ENCODE data around the gene MAK. TPM values are rescaled to one million over a fixed set of nuclear protein-coding genes. Genes with fewer than 3 reads are reported as not detected.
"Not testable (repeated sequence)": the region's sequence is repeated elsewhere in the genome, so short reads cannot be mapped to it uniquely, and the experiment has no call there.

The MAK gene
- total and polyA plus RNA-seq, 2 donors (not counting 1 experiment from before 2014, with no cell fraction given) = 0.04 TPM; not detected in 1

DNA sequence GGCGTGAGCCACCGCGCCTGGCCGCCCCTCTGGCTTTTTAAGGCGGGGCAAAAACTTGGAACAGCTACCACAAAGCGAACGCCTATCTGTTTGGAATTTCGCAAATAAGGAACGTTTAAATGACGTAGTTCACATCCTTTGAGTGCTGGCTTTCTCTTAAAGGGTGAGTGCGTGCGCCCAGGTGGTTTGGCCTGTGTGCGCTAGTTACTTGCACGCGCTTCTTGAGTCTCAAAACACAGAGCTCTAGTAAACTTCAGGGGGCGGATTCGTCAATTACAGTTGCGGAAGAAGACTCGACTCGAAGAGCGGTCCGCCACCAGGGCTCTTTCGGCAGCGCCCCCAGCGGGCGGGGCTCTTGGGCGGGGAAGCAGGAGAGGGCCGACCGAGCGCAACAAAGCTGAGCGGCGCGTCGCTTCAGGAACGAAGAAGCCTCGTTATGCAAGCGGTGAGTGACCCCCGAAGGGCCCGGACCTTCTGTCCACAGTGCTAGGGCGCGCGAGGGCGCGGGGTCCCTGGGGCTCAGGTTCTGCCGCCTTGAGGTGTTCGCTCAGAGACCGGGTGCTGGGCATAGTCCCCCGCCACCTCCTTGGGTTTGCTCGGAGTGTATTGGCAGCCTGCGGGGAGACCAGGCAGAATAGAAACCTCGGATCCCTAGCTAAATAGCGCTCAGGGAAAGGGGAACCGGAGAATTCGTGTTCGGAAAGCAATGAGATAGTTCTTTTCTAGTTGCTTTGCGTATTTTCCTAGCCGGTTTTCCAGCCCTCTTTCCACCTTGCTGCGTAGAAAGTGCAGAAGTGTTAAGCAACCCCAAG lies 48.6 kb upstream of the MAK start, which contains the start of gene SYCP2L:
TSS of gene SYCP2L (plus strand) at position 362 of the 812 bp plus-strand sequence. CDS start at position 437, 75 bp downstream.
- DNase-seq = peak; percentile 76
- H3K4me2 ChIP-seq (replicated peaks; ENCODE audit: low read depth, low read length, poor library complexity, severe bottlenecking) = peak within 1 kb of the TSS; percentile 77
- peaks cover 0 to 58% (median 53%) of the 10 kb centered on the region in 4 experiments for H3K27me3 ChIP-seq (replicated peaks in 1 of 4; ENCODE audit: control extremely low read depth in 1 of 4, control insufficient read depth in 3 of 4, insufficient read depth in 4 of 4, low read length in 3 of 4)
- H3K9me3 ChIP-seq (ENCODE audit: control extremely low read depth in 1 of 3, control insufficient read depth in 2 of 3, insufficient read depth in 1 of 3, low read length in 2 of 3) = peaks cover 0 to 44% (median 6%) of the 10 kb centered on the region in 3 donors
- ATAC-seq (ENCODE audit: low read depth) = no peak
- no peak within 1 kb of the TSS for H3K27ac ChIP-seq (ENCODE audit: low read length in 2 of 2)
- peaks cover 44 to 47% of the 10 kb centered on the region in 2 donors for H3K4me1 ChIP-seq (ENCODE audit: control insufficient read depth in 2 of 2, insufficient read depth in 2 of 2, low read length in 2 of 2)
- ChIA-PET POLR2A (interaction anchor here (0.6 to 0.7 kb wide), 2 partner anchors 494 to 504 kb away, joined by 3 read pairs; no protein-coding TSS in a partner anchor), CTCF (no interaction called here)
- TF ChIP-seq EZH2 (IDR thresholded peaks at IDR 0.05; ENCODE audit: borderline replicate concordance, insufficient read depth, low read depth, low read length, poor library complexity, severe bottlenecking) = no peak
- TF ChIP-seq, protein P1, sequence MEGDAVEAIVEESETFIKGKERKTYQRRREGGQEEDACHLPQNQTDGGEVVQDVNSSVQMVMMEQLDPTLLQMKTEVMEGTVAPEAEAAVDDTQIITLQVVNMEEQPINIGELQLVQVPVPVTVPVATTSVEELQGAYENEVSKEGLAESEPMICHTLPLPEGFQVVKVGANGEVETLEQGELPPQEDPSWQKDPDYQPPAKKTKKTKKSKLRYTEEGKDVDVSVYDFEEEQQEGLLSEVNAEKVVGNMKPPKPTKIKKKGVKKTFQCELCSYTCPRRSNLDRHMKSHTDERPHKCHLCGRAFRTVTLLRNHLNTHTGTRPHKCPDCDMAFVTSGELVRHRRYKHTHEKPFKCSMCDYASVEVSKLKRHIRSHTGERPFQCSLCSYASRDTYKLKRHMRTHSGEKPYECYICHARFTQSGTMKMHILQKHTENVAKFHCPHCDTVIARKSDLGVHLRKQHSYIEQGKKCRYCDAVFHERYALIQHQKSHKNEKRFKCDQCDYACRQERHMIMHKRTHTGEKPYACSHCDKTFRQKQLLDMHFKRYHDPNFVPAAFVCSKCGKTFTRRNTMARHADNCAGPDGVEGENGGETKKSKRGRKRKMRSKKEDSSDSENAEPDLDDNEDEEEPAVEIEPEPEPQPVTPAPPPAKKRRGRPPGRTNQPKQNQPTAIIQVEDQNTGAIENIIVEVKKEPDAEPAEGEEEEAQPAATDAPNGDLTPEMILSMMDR (IDR thresholded peaks at IDR 0.05) = peak; percentile 26
- peak within 1 kb of the TSS; percentile 52 for H2AFZ ChIP-seq (ENCODE audit: insufficient read depth, low read depth, low read length, poor library complexity, severe bottlenecking)
- peak within 1 kb of the TSS in 4 of 5 experiments; percentile 25 to 53 (median 38) for H3K4me3 ChIP-seq (ENCODE audit: control extremely low read depth in 1 of 5, extremely low read depth in 1 of 5, insufficient read depth in 1 of 5, low read depth in 2 of 5, low read length in 4 of 5)
- intact Hi-C loops (cut with micrococcal nuclease) = loop anchor here (5.0 kb wide), 4 partner anchors 205 to 480 kb away; partner anchors contain the start of gene SMIM13
- no peaks in the 10 kb centered on the region for H4K20me1 ChIP-seq (ENCODE audit: control insufficient read depth, insufficient read depth, low read length, poor library complexity, severe bottlenecking)
- no peaks in the 10 kb centered on the region for H3K36me3 ChIP-seq (replicated peaks in 1 of 2; ENCODE audit: control extremely low read depth in 1 of 2, control insufficient read depth in 1 of 2, extremely low read depth in 1 of 2, insufficient read depth in 2 of 2, low read length in 1 of 2)
- Mint-ChIP-seq H3K4me3 (peak within 1 kb of the TSS; percentile 79), H3K4me1 (peaks cover 35% of the 10 kb centered on the region), H3K27me3 (peaks cover 53% of the 10 kb centered on the region), H3K9me3 (ENCODE audit: insufficient read depth) (peaks cover 3% of the 10 kb centered on the region), H3K27ac (peak within 1 kb of the TSS; percentile 16)
- no peaks in the 10 kb centered on the region for H3K79me2 ChIP-seq (ENCODE audit: control insufficient read depth, insufficient read depth, low read length)
- peak within 1 kb of the TSS; percentile 51 for H3K9ac ChIP-seq (ENCODE audit: low read length)
- WGBS (ENCODE audit: insufficient coverage) = 6% methylated on average over 54 of the region's 58 CpGs

DNA sequence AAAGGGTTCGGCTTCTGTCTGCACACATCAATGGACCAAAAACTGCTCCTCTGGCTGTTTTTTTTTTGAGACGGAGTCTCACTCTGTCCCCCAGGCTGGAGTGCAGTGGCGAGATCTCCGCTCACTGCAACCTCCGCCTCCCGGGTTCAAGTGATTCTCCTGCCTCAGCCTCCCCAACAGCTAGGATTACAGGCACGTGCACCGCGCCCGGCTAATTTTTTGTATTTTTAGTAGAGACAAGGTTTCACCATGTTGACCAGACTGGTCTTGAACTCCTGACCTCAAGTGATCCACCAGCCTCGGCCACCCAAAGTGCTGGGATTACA lies 48.0 kb upstream of the MAK start:
- Histone ChIP-seq H3K4me1 (ENCODE audit: control insufficient read depth in 2 of 2, insufficient read depth in 2 of 2, low read length in 2 of 2) (peaks cover 49 to 51% of the 10 kb centered on the region in 2 donors), H3K9me3 (ENCODE audit: control extremely low read depth in 1 of 3, control insufficient read depth in 2 of 3, insufficient read depth in 1 of 3, low read length in 2 of 3) (peaks cover 0 to 50% (median 6%) of the 10 kb centered on the region in 3 donors), H3K4me3 (ENCODE audit: control extremely low read depth in 1 of 5, extremely low read depth in 1 of 5, insufficient read depth in 1 of 5, low read depth in 2 of 5, low read length in 4 of 5) (peak overlapping the region in 3 of 5 experiments; percentile 31 to 53 (median 46)), H3K4me2 (replicated peaks; ENCODE audit: low read depth, low read length, poor library complexity, severe bottlenecking) (peak overlapping the region; percentile 77), H3K27me3 (replicated peaks in 1 of 4; ENCODE audit: control extremely low read depth in 1 of 4, control insufficient read depth in 3 of 4, insufficient read depth in 4 of 4, low read length in 3 of 4) (peaks cover 0 to 63% (median 56%) of the 10 kb centered on the region in 4 experiments), H3K9ac (ENCODE audit: low read length) (peak overlapping the region; percentile 51), H2AFZ (ENCODE audit: insufficient read depth, low read depth, low read length, poor library complexity, severe bottlenecking) (peak overlapping the region; percentile 52)
- POLR2A ChIA-PET = interaction anchor here (0.6 kb wide), 1 partner anchor 503 kb away, joined by 3 read pairs; no protein-coding TSS in a partner anchor
- H3K27ac Mint-ChIP-seq; DNase-seq; H3K9me3 Mint-ChIP-seq (ENCODE audit: insufficient read depth); H3K27ac ChIP-seq (ENCODE audit: low read length in 2 of 2); H4K20me1 ChIP-seq (ENCODE audit: control insufficient read depth, insufficient read depth, low read length, poor library complexity, severe bottlenecking); H3K79me2 ChIP-seq (ENCODE audit: control insufficient read depth, insufficient read depth, low read length); H3K36me3 ChIP-seq (replicated peaks in 1 of 2; ENCODE audit: control extremely low read depth in 1 of 2, control insufficient read depth in 1 of 2, extremely low read depth in 1 of 2, insufficient read depth in 2 of 2, low read length in 1 of 2); ATAC-seq (ENCODE audit: low read depth); CTCF ChIA-PET: not testable (repeated sequence)
- Mint-ChIP-seq H3K27me3 (peaks cover 55% of the 10 kb centered on the region), H3K4me3 (peak overlapping the region; percentile 79), H3K4me1 (peaks cover 39% of the 10 kb centered on the region)
- intact Hi-C loops (cut with micrococcal nuclease) = loop anchor here (5.0 kb wide), 4 partner anchors 206 to 479 kb away; partner anchors contain the start of gene SMIM13
- WGBS (ENCODE audit: insufficient coverage) = 41% methylated on average over 3 of the region's 11 CpGs
